ENCODE data around the gene CAMK2N2. TPM values are rescaled to one million over a fixed set of nuclear protein-coding genes. Genes with fewer than 3 reads are reported as not detected.

Gene CAMK2N2
- under 1 TPM; 0.33 to 0.69 TPM for total RNA-seq

GRCh38 chr3:184261270-184261853 is at the start of gene CAMK2N2:
CAMK2N2 (minus strand) TSS chr3:184261553; CDS start chr3:184261285, 268 bp downstream.

GRCh38 chr3:184298759-184299487 is 37.6 kb upstream of the CAMK2N2 start, which contains the start of gene PSMD2:
PSMD2 (plus strand) TSS chr3:184299241; CDS start chr3:184299267, 26 bp downstream.

GRCh38 chr3:184275961-184276910 is 14.9 kb upstream of the CAMK2N2 start, which contains the start of gene ECE2:
ECE2 (plus strand) TSS chr3:184276022; CDS start chr3:184276154, 132 bp downstream.

DNA sequence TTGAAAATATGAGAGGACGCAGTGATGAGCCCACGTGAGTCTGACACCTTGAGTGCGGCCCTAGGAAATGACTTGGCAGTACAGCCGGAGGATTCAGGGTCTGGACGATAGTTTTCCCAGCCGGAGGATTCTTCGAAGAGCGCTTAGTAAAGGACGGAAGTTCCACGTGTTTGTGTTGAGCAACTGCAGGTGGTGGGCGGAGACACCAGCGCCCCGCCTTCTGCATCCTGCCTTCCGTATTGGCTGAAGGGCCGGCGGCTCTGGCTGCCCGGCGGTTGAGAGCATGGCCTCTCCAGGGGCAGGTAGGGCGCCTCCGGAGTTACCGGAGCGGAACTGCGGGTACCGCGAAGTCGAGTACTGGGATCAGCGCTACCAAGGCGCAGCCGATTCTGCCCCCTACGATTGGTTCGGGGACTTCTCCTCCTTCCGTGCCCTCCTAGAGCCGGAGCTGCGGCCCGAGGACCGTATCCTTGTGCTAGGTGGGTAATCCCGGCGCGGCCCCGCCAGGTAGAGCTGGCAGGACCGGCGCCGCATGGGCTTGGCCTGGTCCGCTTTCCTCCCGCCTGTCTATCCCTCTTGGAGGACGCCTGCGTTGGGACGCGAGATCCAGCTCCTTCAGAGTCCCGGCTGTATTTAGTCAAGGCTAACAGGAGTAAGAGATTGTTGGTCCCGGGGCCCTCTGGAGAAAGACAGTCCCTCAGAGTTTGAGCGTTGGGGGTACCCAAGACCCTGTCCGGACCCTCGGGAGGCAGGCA is 11.8 kb downstream of the CAMK2N2 start, which contains the start of gene EEF1AKMT4:
EEF1AKMT4 (plus strand) TSS at position 261 of the 755 bp plus-strand sequence; CDS start at position 284, 23 bp downstream.

GRCh38 chr3:184248454-184249411 is 12.6 kb downstream of the CAMK2N2 start, which contains the start of gene ALG3:
ALG3 (minus strand) TSS chr3:184248962; CDS start chr3:184248940, 22 bp downstream.

DNA sequence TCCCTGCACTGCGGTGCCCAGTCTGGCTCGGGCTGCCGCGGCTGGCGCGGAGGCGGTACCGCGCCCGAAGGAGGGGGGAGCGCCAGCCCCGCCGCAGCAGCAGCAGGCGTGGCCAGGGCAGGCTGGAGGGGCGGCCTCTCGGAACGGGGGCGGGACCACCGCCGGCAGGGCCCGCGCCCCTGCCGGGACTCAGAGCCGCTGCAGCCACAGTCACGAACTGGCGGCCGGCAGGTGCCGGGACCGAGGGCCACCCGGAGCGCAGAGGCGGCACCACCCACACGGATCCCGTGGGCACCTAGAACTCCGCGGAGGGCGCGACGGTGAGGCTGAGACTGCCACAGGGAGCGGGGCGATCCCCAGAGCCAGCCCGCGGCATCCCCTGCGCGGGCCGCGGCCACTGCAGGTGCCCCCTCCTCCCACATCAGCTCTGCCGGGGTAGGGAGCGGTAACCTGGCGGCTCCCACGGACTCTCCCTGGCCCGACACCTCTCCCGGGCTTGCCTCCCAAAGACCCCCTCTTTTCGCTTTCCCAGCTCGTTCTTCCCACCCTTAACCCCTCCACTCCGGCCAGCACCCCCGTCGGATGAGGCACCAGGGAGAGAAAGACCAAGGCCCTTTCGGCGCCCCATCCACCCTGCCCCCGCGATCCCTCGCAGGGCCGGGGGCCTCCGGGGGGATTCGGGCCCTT is 31.8 kb downstream of the CAMK2N2 start, which contains the start of gene VWA5B2:
VWA5B2 (plus strand) TSS at position 192 of the 687 bp plus-strand sequence. CDS start 944 bp downstream, outside the sequence.

Small RNAs within 50 kb of the gene (small RNA-seq; reads per million reads assigned to genes)
- 0 reads per million in 2 donors for gene MIR1224

Other genes starting within 250 kb of the CAMK2N2 start
- 10 to 100 TPM; 20.0 to 21.6 TPM for gene ABCC5, start 243.7 kb downstream of the CAMK2N2 start, total RNA-seq
- gene HTR3D, start 229.8 kb downstream of the CAMK2N2 start, total RNA-seq: not detected
- not detected for gene HTR3C, start 208.5 kb downstream of the CAMK2N2 start, total RNA-seq
- gene HTR3E, start 164.5 kb downstream of the CAMK2N2 start, total RNA-seq: not detected
- gene EIF2B5, start 126.2 kb downstream of the CAMK2N2 start, total RNA-seq: 10 to 100 TPM; 35.4 to 45.6 TPM
- 10 to 100 TPM; 41.0 to 54.7 TPM for gene DVL3, start 106.2 kb downstream of the CAMK2N2 start, total RNA-seq
- gene AP2M1, start 86.7 kb downstream of the CAMK2N2 start, total RNA-seq: 100 to 1,000 TPM; 214 to 239 TPM
- 10 to 100 TPM; 39.9 to 52.9 TPM for gene ABCF3, start 75.4 kb downstream of the CAMK2N2 start, total RNA-seq
- gene VWA5B2, start 32.0 kb downstream of the CAMK2N2 start, total RNA-seq: not detected
- 10 to 100 TPM; 68.8 to 88.9 TPM for gene ALG3, start 12.6 kb downstream of the CAMK2N2 start, total RNA-seq
- gene EEF1AKMT4, start 11.9 kb downstream of the CAMK2N2 start, total RNA-seq: 1 to 10 TPM; 3.8 to 9.0 TPM
- not detected for gene ECE2, start 14.5 kb upstream of the CAMK2N2 start, total RNA-seq
- gene PSMD2, start 37.7 kb upstream of the CAMK2N2 start, total RNA-seq: 100 to 1,000 TPM; 324 to 411 TPM
- 100 to 1,000 TPM; 191 to 328 TPM for gene EIF4G1, start 53.1 kb upstream of the CAMK2N2 start, total RNA-seq
- 10 to 100 TPM; 15.7 to 22.7 TPM for gene FAM131A, start 76.0 kb upstream of the CAMK2N2 start, total RNA-seq
- gene CLCN2, start 100.1 kb upstream of the CAMK2N2 start, total RNA-seq: 1 to 10 TPM; 4.1 to 6.7 TPM
- 100 to 1,000 TPM in 1 of 2 donors, 10 to 100 TPM in 1; 40.3 to 102 TPM for gene POLR2H, start 100.2 kb upstream of the CAMK2N2 start, total RNA-seq
- not detected for gene THPO, start 116.7 kb upstream of the CAMK2N2 start, total RNA-seq
- under 1 TPM in 1 of 2 donors, not detected in 1; 0.34 TPM for gene CHRD, start 118.5 kb upstream of the CAMK2N2 start, total RNA-seq